ENCODE measurements around the gene THRA. TPM values are rescaled to one million over a fixed set of nuclear protein-coding genes. Genes with fewer than 3 reads are reported as not detected.

THRA gene
- total and polyA plus RNA-seq, 2 of the 8 experiments (the other 6 are each of a cell fraction or from before 2014, with no cell fraction given): 6.4 to 10.2 TPM

DNA sequence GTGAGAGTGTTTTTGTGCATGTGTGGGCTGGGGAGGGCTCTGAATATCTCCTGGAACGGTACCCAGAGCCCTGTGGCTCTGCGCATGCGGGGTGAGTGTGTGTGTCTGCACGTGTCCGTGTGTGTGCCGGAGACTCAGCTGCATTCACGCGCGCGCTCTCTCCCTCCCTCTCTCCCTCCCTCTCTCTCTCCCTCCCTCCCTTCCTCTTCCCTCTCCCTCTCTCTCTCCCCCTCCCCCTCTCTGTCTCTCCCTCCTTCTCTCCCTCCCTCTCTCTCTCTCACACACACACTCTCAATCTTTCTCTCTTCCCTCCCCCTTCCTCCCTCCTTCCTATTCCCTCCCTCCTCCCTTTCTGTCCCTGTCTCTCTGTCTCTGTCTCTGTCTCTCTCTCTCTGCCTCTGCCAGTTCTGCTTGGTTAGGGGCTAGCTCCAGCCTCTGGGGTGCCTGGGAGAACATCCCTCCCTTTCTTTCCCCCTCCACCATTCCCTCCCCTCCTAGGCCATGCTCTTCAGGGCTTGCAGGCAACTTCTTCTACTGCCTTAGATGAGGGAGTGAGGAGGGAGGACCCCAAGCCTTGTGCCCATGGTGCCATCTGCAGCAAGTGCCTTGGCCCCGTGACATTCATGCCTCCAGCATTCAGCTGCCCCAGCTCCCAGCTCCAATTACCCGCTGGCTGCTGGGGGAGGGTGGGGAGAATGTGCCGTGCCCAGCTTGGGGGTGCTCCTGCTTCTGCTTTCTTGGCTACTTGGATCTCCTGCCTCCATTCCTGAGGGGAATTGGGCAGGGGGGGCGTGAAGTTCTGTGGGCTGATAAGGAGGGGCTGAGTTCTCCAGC lies 6.4 kb downstream of the THRA start:
- Histone ChIP-seq H4K20me1 (replicated peaks in 1 of 2; ENCODE audit: control insufficient read depth in 1 of 2, insufficient read depth in 2 of 2, low read length in 2 of 2) (peaks cover 0 to 6% of the 10 kb centered on the region in 2 experiments), H4K8ac (ENCODE audit: extremely low read depth, insufficient read depth, low read length) (0 out of 2 replicates have a peak overlapping the region, but pooled peaks have one; percentile 36), H2BK12ac (ENCODE audit: low read depth, low read length) (peak overlapping the region; percentile 96), H2BK5ac (ENCODE audit: low read depth, low read length) (peak overlapping the region; percentile 73; the same call in 1 of the 2 replicates), H3K4me2 (ENCODE audit: insufficient read depth in 1 of 2, low read depth in 2 of 2, low read length in 2 of 2) (peak overlapping the region; percentile 61 to 75), H3K36me3 (ENCODE audit: control insufficient read depth in 2 of 4, insufficient read depth in 4 of 4, low read length in 3 of 4) (no peaks in the 10 kb centered on the region), H3K23ac (ENCODE audit: insufficient read length) (no peak overlapping the region), H3K79me1 (ENCODE audit: low read depth, low read length) (peaks cover 10% of the 10 kb centered on the region; the same call in 1 of the 2 replicates), H2BK120ac (replicated peaks; ENCODE audit: low read depth, low read length) (no peak overlapping the region), H4K5ac (ENCODE audit: insufficient read length, low read depth, low read length) (peak overlapping the region; percentile 41), H2BK20ac (ENCODE audit: low read length) (peak overlapping the region; percentile 99), H2AK5ac (ENCODE audit: low read depth, low read length) (peak overlapping the region; percentile 83), H3K56ac (replicated peaks; ENCODE audit: insufficient read length, low read depth, low read length) (no peak overlapping the region), H3K4me3 (ENCODE audit: extremely low read depth in 1 of 4, insufficient read depth in 2 of 4, low read depth in 3 of 4, low read length in 4 of 4) (peak overlapping the region in 2 of 4 experiments; percentile 2 to 39; a peak in 2 of 8 replicates), H3K9ac (replicated peaks in 1 of 4; ENCODE audit: extremely low read depth in 1 of 4, low read depth in 3 of 4, low read length in 3 of 4) (no peak overlapping the region), H3K27ac (ENCODE audit: low read depth, low read length) (no peak overlapping the region), H2BK15ac (ENCODE audit: low read length) (peak overlapping the region; percentile 90), H3K18ac (ENCODE audit: extremely low read depth, low read length) (peak overlapping the region; percentile 55), H3K14ac (ENCODE audit: insufficient read length) (no peak overlapping the region), H3K27me3 (replicated peaks in 1 of 4; ENCODE audit: control insufficient read depth in 3 of 4, extremely low read depth in 1 of 4, insufficient read depth in 3 of 4, low read length in 3 of 4) (peaks cover 0 to 7% (median 5%) of the 10 kb centered on the region in 4 experiments; a peak in 6 of 7 replicates), H3K79me2 (ENCODE audit: control insufficient read depth in 1 of 2, insufficient read depth in 2 of 2, low read length in 2 of 2) (no peaks in the 10 kb centered on the region), H3K23me2 (ENCODE audit: low read depth, low read length) (peaks cover 4% of the 10 kb centered on the region), H3K4me1 (replicated peaks in 1 of 4; ENCODE audit: control insufficient read depth in 3 of 4, insufficient read depth in 4 of 4, low read length in 3 of 4) (peaks cover 32 to 60% (median 50%) of the 10 kb centered on the region in 4 experiments), H2AFZ (ENCODE audit: low read length) (no peak overlapping the region), H3K9me3 (ENCODE audit: insufficient read depth in 2 of 2, low read depth in 1 of 2, low read length in 1 of 2) (no peaks in the 10 kb centered on the region), H4K91ac (replicated peaks; ENCODE audit: insufficient read length, low read length) (peak overlapping the region; percentile 90), H3K4ac (replicated peaks; ENCODE audit: insufficient read length, low read depth, low read length) (peak overlapping the region; percentile 34)
- DNase-seq (ENCODE audit: low read depth in 1 of 2, low spot score in 2 of 2) (peak in 1 of 2 experiments; percentile 65), FAIRE-seq (no peak)
- ChIA-PET CTCF (ENCODE audit: partially characterized antibody) (interaction anchor here (0.7 to 38.4 kb wide), 13 partner anchors 8 to 226 kb away, joined by 3 to 876 read pairs (median 4); partner anchors contain the start of genes MED24 and THRA), POLR2A (ENCODE audit: partially characterized antibody) (interaction anchor here (0.5 to 2.7 kb wide), 11 partner anchors 11 to 506 kb away, joined by 3 to 11 read pairs (median 4); partner anchors contain the start of genes MED24 and NR1D1)
- WGBS, 2 experiments (ENCODE audit: extremely low coverage in 1 of 2, insufficient coverage in 1 of 2, insufficient read length in 1 of 2, insufficient replicate concordance in 2 of 2, low coverage in 1 of 2, low lambda C conversion rate in 2 of 2, missing lambda C conversion rate in 1 of 2): 57% methylated on average over 8 of the region's 14 CpGs; no CpG with 5 or more reads in 1 of the 2 experiments
- TF ChIP-seq RBBP5 (IDR thresholded peaks at IDR 0.05; ENCODE audit: borderline replicate concordance, low read depth, low read length) (no peak; the same call in 1 of the 2 replicates), SUZ12 (IDR thresholded peaks at IDR 0.05; ENCODE audit: low read length) (peak; percentile 53; the same call in 1 of the 2 replicates)

All from H1 (cell line).